ENCODE measurements around the gene NMNAT2. TPM values are rescaled to one million over a fixed set of nuclear protein-coding genes. Genes with fewer than 3 reads are reported as not detected.

The NMNAT2 gene
- total RNA-seq, 1 donor from 2014 or later, result 1.2 TPM

DNA sequence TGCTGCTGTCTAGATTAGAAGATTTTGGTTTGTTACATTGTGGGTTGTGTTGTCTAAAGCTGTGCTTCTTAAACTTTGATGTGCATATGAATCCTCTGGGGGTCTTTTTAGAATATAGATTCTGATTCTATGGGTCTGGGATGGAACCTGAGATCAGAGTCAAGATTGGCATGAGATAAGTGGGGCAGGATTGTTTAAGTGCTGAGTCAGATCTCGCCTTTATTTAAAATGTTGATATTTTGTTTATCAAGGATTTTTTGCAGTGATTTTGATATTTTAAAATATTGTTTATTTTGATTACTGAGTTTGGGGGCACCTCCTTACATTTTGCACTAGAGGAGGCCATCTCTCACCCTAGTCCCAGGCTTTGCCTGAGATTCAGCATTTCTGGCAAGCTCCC lies 117.4 kb downstream of the NMNAT2 start:
- ATAC-seq (no peak), DNase-seq (no peak)
- intact Hi-C loops (cut with micrococcal nuclease), result no loop called here

GRCh38 chr1:183300395-183300794 lies 117.8 kb downstream of the NMNAT2 start:
- ATAC-seq (no peak), DNase-seq (no peak)
- intact Hi-C loops (cut with micrococcal nuclease), result no loop called here

GRCh38 chr1:183296782-183297181 lies 121.4 kb downstream of the NMNAT2 start:
- DNase-seq (no peak), ATAC-seq (no peak)
- intact Hi-C loops (cut with micrococcal nuclease), result no loop called here

DNA sequence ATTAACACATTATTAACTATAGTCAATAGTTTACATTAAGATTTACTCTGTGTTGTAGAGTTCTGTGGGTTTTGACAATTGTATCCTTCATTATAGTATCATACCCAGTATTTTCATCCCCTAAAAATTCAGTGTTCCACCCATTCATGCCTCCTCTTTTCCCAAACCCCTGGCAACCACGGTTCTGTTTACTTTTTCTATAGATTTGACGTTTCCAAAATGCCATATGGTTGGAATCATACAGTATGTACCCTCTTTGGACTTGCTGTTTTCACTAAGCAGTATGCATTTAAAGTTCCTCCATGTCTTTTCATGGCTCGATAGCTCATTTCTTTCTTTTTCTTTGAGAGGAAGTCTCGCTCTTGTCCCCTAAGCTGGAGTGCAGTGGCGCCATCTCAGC lies 122.7 kb downstream of the NMNAT2 start:
- intact Hi-C loops (cut with micrococcal nuclease), result no loop called here
- no peak for ATAC-seq
- DNase-seq, result no peak

- intact Hi-C loops (cut with micrococcal nuclease), result no loop called here
- ATAC-seq (no peak), DNase-seq (no peak)
Observed at GRCh38 chr1:183293876-183294275, 124.3 kb downstream of the NMNAT2 start.

- DNase-seq (no peak), ATAC-seq (no peak)
- intact Hi-C loops (cut with micrococcal nuclease), result no loop called here
Observed at GRCh38 chr1:183293241-183293640, 124.9 kb downstream of the NMNAT2 start.

- DNase-seq, result no peak
- ATAC-seq, result no peak
- intact Hi-C loops (cut with micrococcal nuclease), result no loop called here
Observed at GRCh38 chr1:183291802-183292514, 126.2 kb downstream of the NMNAT2 start.

DNA sequence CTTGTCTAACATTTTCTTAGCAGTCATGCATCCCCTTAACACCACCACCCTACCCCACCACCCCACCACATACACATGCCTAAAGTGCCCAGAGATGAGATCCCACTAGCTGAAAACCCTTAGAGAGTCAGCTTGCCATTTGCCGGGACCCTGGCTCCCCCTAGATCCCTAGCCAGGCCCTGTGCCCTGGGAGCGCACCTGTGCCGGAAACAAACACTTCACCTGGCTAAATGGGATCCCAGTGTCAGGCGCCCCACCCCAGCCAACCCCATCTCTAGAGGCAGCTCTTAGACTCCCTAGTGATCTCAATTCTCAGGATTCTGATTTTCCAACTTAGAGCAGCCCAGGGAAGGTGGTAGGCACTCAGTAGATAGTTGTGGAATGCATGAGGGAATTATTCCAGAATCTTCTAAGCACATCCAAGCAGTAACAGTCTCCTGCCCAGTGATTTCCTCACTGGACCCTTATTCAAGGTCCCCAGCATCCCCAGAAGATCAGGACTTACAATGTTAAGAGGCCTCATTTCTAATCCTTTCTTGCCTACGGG lies 126.9 kb downstream of the NMNAT2 start:
- intact Hi-C loops (cut with micrococcal nuclease), result no loop called here
- ATAC-seq (no peak), DNase-seq (no peak)

DNA sequence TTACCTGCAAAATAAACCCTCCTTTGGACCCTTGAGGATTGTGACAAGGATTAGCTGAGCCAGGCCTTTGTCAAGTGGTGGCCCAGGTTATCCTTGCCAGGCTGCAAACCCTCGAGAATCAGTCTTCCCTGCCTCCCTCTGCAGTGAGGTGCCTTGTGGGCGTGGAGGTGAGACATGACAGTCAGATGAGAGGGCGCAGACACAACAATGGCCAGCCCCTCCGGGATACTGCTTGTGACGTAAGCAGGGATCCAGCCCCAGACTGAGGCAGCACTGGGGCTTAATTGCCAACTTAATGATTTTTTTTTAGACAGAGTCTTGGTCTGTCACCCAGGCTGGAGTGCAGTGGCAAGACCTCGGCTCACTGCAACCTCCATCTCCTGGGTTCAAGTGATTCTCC lies 127.6 kb downstream of the NMNAT2 start:
- intact Hi-C loops (cut with micrococcal nuclease), result no loop called here
- DNase-seq (no peak), ATAC-seq (no peak)

DNA sequence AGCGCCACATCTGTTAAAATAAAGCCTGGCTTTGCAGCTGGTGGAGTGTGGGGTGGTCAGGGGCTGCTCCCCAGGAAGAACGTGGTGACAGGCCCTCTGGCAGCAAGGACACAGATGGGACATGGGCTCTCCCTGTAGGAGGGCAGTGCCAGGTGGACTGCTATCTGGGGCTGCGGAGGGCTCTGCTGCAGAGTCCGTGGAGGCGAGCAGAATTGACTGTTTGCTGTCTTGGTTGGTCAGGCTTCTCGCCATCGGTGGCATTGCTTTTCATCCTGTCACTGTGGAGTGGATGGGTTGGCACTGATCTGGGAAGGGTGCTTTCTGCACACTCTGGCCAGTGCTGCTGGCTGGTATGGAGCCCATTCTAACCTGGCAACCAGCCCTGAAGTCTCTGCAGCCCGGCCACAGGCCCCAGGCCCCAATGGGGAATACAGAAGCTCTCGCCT lies 129.1 kb downstream of the NMNAT2 start:
- DNase-seq (peak; percentile 75), ATAC-seq (peak; percentile 57)
- intact Hi-C loops (cut with micrococcal nuclease), result no loop called here

DNA sequence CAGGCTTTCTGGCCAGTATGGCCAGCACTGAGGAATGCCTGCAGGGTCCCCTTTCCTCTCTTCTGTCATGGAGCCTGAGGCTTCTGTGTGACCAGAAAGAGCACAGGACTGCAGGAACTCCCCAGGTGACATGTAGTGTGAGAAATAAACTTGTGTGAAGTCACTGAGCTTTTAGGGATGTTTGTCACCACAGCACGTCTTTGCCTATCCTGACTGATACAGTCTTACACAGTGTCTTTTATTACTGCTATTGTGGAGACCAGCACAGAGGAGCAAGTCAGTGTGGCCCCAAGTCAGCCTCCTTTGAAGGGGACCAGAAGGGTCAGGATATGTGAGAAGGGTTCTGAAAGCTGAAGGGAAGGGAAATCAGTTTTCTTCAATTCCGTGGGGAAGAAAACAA lies 129.6 kb downstream of the NMNAT2 start:
- intact Hi-C loops (cut with micrococcal nuclease), result no loop called here
- ATAC-seq, result no peak
- no peak for DNase-seq

DNA sequence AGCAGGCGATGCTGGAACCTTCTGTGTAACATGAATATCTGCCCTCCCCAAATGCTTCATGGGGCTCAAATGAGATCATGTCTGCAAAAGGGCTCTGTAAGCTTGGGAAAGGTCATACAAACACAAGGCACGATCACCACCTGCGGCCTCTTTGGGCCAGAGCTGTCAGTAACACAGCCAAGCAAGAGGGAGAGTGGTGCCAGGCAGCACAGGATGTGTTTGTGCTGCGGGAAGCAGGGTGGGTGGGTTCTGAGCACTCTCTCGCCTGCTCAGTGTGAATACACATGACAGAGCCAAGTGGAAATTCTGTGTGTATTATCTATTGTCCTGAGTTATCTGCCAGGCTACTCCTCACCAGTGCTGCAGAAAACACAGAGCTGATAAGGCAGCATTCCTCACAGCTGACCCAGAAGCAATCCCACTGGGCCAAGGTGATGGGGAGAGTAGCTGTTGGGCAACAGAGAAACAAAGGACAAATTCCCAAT lies 130.9 kb downstream of the NMNAT2 start:
- intact Hi-C loops (cut with micrococcal nuclease), result no loop called here
- peak; percentile 89 for DNase-seq
- peak; percentile 90 for ATAC-seq

GRCh38 chr1:183285746-183286145 lies 132.4 kb downstream of the NMNAT2 start:
- DNase-seq (no peak), ATAC-seq (no peak)
- intact Hi-C loops (cut with micrococcal nuclease), result no loop called here

GRCh38 chr1:183285256-183285655 lies 132.9 kb downstream of the NMNAT2 start:
- intact Hi-C loops (cut with micrococcal nuclease), result no loop called here
- no peak for ATAC-seq
- DNase-seq, result no peak

GRCh38 chr1:183284086-183284485 lies 134.1 kb downstream of the NMNAT2 start:
- intact Hi-C loops (cut with micrococcal nuclease), result loop anchor here (5.0 kb wide), 1 partner anchor 33 kb away; no protein-coding TSS in a partner anchor
- DNase-seq, result no peak
- no peak for ATAC-seq

DNA sequence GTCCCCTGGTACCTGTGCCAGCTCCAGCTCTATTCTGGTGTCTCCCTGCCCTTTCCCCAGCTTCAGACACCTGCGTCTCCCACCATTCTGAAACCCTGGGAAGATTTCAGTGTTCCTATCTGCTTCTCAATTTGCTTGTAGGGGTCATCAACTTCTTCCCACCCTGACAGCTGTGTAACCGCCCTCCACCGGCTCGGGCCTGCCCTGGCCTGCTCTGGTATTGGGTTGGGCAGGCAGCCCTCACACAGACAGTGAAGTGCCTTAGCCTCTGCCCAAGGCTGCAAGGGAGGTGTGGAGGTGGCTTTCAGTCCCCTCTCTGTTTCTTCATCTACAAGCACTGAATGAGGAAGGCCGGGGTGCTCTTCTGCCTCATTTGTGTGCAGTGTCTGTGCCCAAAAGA lies 134.9 kb downstream of the NMNAT2 start:
- intact Hi-C loops (cut with micrococcal nuclease), result loop anchor here (5.0 kb wide), 1 partner anchor 34 kb away; no protein-coding TSS in a partner anchor
- ATAC-seq, result no peak
- peak; percentile 56 for DNase-seq

DNA sequence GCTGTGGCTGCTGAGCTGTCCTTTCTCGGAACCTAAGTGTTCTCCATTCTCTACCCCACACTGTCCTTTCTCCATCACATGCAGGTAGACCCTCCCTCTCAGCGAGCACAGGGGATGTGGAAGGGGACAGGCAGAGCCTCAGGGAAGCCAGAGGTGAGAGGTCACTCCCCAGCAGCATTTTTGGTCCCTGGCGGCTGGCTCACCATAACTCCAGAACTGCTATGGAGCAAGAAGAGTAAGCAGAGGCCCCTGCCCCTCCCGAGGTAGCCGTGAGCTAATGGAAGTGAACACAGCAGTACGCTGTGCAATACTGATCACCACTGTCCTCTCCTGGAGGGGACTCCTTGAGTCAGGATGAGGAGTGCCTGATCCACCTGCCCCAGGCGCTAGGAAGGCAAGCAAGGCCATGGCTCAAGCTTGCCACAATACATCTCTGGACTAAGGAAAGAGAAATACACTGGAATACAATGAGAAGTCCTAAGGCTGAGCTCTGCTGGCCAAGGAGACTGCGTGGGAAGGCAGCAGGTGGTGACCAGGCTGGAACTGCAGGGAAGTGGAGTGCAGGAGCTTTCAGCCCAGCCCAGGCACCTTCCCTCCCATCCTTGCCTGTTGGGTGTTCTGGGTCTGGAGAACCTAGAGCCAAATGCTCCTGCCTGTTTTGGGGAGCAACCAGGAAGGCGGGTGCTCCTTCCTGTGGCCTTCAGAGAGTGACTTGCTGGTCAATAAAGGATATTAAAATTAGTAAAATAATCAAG lies 135.9 kb downstream of the NMNAT2 start:
- DNase-seq (no peak), ATAC-seq (peak; percentile 18)
- intact Hi-C loops (cut with micrococcal nuclease), result loop anchor here (5.0 kb wide), 1 partner anchor 35 kb away; no protein-coding TSS in a partner anchor

GRCh38 chr1:183281553-183282091 lies 136.6 kb downstream of the NMNAT2 start:
- ATAC-seq (peak; percentile 94), DNase-seq (peak; percentile 94)
- intact Hi-C loops (cut with micrococcal nuclease), result loop anchor here (5.0 kb wide), 1 partner anchor 36 kb away; no protein-coding TSS in a partner anchor

GRCh38 chr1:183281039-183281438 lies 137.1 kb downstream of the NMNAT2 start:
- no peak for DNase-seq
- peak; percentile 2 for ATAC-seq
- intact Hi-C loops (cut with micrococcal nuclease), result loop anchor here (5.0 kb wide), 1 partner anchor 36 kb away; no protein-coding TSS in a partner anchor

GRCh38 chr1:183279835-183280234 lies 138.3 kb downstream of the NMNAT2 start:
- peak; percentile 56 for DNase-seq
- no peak for ATAC-seq
- intact Hi-C loops (cut with micrococcal nuclease), result loop anchor here (5.0 kb wide), 1 partner anchor 37 kb away; no protein-coding TSS in a partner anchor

All from left ventricle myocardium superior (tissue), 1 donor.